Measurements from ENCODE around the gene NLRC5. TPM values are rescaled to one million over a fixed set of nuclear protein-coding genes. Genes with fewer than 3 reads are reported as not detected.

The NLRC5 gene
- total RNA-seq, 4 donors from 2014 or later, result 11.1 to 39.7 (median 16.3) TPM

GRCh38 chr16:56993204-56993603 lies 3.8 kb downstream of the NLRC5 start:
- H3K27me3 ChIP-seq, result no peaks in the 10 kb centered on the region
- H3K9me3 ChIP-seq, result no peaks in the 10 kb centered on the region
- H3K36me3 ChIP-seq, result no peaks in the 10 kb centered on the region
- WGBS, 2 donors (ENCODE audit: low coverage in 1 of 2), result 35 to 54% methylated on average over 2 of the region's 2 CpGs
- no peak overlapping the region for H3K4me3 ChIP-seq
- no peak overlapping the region for H3K27ac ChIP-seq
- TF ChIP-seq POLR2AphosphoS5 (IDR thresholded peaks at IDR 0.05), result no peak
- no peak for TF ChIP-seq POLR2A (IDR thresholded peaks at IDR 0.05)
- TF ChIP-seq, protein P1, sequence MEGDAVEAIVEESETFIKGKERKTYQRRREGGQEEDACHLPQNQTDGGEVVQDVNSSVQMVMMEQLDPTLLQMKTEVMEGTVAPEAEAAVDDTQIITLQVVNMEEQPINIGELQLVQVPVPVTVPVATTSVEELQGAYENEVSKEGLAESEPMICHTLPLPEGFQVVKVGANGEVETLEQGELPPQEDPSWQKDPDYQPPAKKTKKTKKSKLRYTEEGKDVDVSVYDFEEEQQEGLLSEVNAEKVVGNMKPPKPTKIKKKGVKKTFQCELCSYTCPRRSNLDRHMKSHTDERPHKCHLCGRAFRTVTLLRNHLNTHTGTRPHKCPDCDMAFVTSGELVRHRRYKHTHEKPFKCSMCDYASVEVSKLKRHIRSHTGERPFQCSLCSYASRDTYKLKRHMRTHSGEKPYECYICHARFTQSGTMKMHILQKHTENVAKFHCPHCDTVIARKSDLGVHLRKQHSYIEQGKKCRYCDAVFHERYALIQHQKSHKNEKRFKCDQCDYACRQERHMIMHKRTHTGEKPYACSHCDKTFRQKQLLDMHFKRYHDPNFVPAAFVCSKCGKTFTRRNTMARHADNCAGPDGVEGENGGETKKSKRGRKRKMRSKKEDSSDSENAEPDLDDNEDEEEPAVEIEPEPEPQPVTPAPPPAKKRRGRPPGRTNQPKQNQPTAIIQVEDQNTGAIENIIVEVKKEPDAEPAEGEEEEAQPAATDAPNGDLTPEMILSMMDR (IDR thresholded peaks at IDR 0.05), result no peak
- TF ChIP-seq EP300 (IDR thresholded peaks at IDR 0.05), result no peak
- ATAC-seq, result no peak
- H3K4me1 ChIP-seq, result peaks cover 0 to 50% (median 13%) of the 10 kb centered on the region in 3 donors

DNA sequence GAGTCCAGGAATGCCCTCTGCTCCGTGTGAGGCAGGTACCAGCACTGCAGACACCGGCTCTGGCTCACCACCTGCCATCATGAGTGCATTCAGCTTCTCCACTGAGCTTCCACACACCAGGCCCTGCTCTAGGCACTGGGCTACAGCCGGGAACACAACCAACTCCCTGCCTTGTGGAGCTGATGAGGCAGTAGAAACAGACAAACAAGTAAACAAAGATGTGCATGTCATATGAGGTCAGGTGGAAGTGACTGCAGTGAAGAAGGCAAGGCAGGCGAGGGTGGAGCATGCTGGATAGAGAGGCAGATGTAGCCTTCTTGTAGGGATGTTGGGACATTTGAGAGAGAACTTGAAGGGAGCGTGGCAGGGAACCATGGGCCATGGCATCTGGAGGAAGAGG lies 5.0 kb downstream of the NLRC5 start:
- Histone ChIP-seq H3K27me3 (no peaks in the 10 kb centered on the region), H3K36me3 (no peaks in the 10 kb centered on the region), H3K9me3 (no peaks in the 10 kb centered on the region), H3K27ac (no peak overlapping the region), H3K4me1 (peaks cover 0 to 43% (median 7%) of the 10 kb centered on the region in 3 donors), H3K4me3 (no peak overlapping the region)
- WGBS, 2 donors (ENCODE audit: low coverage in 1 of 2), result 83 to 100% methylated on average over 1 to 5 of the region's 5 CpGs
- no peak for ATAC-seq
- TF ChIP-seq POLR2A (IDR thresholded peaks at IDR 0.05) (no peak), POLR2AphosphoS5 (IDR thresholded peaks at IDR 0.05) (no peak), EP300 (IDR thresholded peaks at IDR 0.05) (no peak)
- TF ChIP-seq, protein P1 (IDR thresholded peaks at IDR 0.05), result no peak

DNA sequence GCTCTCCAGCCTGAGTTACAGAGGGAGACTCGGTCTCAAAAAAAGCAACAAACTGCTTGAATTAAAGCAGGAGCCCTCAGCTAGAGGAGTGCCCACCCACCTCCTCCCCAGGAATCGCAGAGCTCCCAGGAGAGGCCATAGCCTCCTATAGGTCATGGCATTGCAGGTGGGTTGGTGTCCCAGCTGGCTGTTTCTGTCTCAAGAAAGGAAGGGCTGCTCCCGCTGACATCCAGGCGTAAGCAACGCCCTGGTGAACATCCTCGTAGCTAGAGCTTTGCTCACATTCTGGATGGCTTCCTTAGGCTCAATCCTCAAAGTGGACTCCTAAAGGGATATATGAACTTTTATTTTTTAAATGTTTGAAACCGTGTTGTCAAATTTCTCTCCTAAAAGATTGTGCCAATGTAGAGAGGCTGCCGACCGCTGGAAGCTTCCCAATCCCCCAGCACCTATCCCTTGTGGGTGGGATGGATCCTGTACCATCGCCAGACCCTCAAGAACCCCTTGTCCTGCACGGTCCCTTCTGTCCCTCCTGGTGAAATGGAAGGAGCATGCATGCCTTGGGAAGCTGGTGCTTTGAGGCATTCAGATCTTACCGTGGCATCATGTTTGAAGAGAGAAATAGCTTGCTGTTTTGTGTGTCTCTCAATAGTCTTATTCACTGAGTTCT lies 5.9 kb downstream of the NLRC5 start:
- TF ChIP-seq POLR2A (IDR thresholded peaks at IDR 0.05) (no peak), EP300 (IDR thresholded peaks at IDR 0.05) (no peak), POLR2AphosphoS5 (IDR thresholded peaks at IDR 0.05) (no peak)
- TF ChIP-seq, protein P1 (IDR thresholded peaks at IDR 0.05), result no peak
- Histone ChIP-seq H3K4me3 (no peak overlapping the region), H3K9me3 (no peaks in the 10 kb centered on the region), H3K4me1 (peaks cover 0 to 45% (median 10%) of the 10 kb centered on the region in 3 donors), H3K27me3 (no peaks in the 10 kb centered on the region), H3K36me3 (no peaks in the 10 kb centered on the region), H3K27ac (no peak overlapping the region)
- 73 to 83% methylated on average over 7 to 8 of the region's 12 CpGs for WGBS, 2 donors (ENCODE audit: low coverage in 1 of 2)
- no peak for ATAC-seq

DNA sequence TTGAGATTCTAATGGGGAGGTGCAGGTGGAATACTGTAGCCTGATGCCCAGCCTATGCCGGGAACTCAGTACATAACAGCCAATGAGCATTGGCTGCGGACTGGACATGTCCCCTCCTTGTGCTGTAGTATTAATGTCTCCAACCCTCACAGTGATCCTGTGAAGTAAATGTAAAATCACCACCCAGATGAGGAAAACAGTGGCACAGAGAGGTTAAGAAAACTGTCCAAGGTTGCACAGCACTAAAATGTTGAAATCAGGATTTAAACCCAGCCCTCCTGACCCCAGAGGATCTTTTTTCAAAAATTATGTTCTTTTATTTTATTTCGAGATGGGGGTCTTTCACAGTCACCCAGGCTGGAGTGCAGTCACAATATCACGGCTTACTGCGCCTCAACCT lies 7.9 kb downstream of the NLRC5 start:
- H3K4me3 ChIP-seq, result no peak overlapping the region
- TF ChIP-seq, protein P1 (IDR thresholded peaks at IDR 0.05), result no peak
- TF ChIP-seq POLR2AphosphoS5 (IDR thresholded peaks at IDR 0.05) (no peak), EP300 (IDR thresholded peaks at IDR 0.05) (no peak), POLR2A (IDR thresholded peaks at IDR 0.05) (no peak)
- ATAC-seq, result no peak
- no peaks in the 10 kb centered on the region for H3K36me3 ChIP-seq
- WGBS, 2 donors (ENCODE audit: low coverage in 1 of 2), result 92 to 100% methylated on average over 2 of the region's 5 CpGs
- H3K27me3 ChIP-seq, result no peaks in the 10 kb centered on the region
- H3K4me1 ChIP-seq, result peaks cover 0 to 33% (median 6%) of the 10 kb centered on the region in 3 donors
- no peaks in the 10 kb centered on the region for H3K9me3 ChIP-seq
- H3K27ac ChIP-seq, result no peak overlapping the region

- TF ChIP-seq POLR2AphosphoS5 (IDR thresholded peaks at IDR 0.05), result no peak
- TF ChIP-seq EP300 (IDR thresholded peaks at IDR 0.05), result no peak
- TF ChIP-seq, protein P1 (IDR thresholded peaks at IDR 0.05), result no peak
- no peak for TF ChIP-seq POLR2A (IDR thresholded peaks at IDR 0.05)
- ATAC-seq, result no peak
- Histone ChIP-seq H3K36me3 (no peaks in the 10 kb centered on the region), H3K9me3 (no peaks in the 10 kb centered on the region), H3K27me3 (no peaks in the 10 kb centered on the region), H3K4me1 (peaks cover 0 to 30% (median 6%) of the 10 kb centered on the region in 3 donors), H3K4me3 (no peak overlapping the region), H3K27ac (no peak overlapping the region)
- WGBS, 2 donors (ENCODE audit: low coverage in 1 of 2), result 47 to 50% methylated on average over 1 to 3 of the region's 3 CpGs
These were observed 8.6 kb downstream of the NLRC5 start for GRCh38 chr16:56997931-56998330.
